Nasal cavity respiratory epithelium epithelial cell of viscerocranial mucosa (primary cell): ENCODE results near the gene LSG1. TPM values are rescaled to one million over a fixed set of nuclear protein-coding genes. Genes with fewer than 3 reads are reported as not detected.

Experiments
- total RNA-seq: library from RNA; depleted of rRNA; stranded (reverse); fragments of >200 nt; gene quantifications from 2 replicates; pipeline ENCODE4 v1.2.3, GENCODE V29; 2014

LSG1 gene
- total RNA-seq, result 59.4 and 61.5 TPM in 2 replicates

DNA sequence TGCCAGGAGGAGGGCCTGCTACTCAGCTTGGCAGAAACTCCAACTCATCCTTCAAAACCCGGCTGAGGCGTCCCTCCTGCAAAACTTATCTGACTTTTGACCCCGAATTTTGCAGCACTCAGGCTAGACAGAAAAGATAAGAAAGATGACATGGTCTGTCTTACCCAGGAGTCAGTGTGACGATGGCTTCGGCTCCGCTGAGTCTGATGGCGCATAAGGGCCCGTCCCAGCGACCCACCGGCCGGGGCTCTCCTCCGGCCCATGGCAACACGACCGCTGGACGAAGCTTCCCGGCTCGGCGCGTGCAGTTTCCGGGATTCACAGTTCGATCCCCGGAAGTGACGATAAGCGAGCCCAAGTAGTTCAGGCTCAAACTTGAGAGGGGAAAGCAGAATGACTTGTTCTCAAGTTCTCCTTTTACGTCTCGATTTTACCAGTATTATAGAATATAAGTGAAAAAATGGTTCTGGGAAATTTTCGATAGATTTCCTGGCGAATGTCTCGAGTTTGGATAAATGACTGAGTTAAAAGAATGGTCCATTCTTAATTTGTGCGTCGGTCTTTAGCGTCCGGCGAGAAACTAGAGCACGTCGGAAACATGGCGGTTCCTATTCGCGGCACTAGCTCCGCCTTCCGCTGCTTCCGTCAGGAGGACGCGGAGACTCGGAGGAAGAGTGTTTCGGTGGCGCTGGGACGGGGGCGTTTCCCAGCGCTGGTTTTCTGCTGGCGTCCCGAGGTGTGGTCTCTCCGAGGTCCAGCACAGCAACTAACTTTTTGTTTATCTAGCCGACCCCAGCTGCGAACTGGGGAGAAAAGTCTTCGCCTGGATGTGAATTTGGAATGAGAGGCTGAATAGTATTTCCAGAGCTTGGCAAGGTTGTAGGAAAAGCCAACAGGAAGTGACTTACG, at the start of gene LSG1:
Gene LSG1 (minus strand): TSS at position 292 of the 909 bp plus-strand sequence. CDS start 29 bp downstream, at position 263.

GRCh38 chr3:194685718-194686413, 13.9 kb upstream of the LSG1 start, which contains the start of gene FAM43A:
TSS of gene FAM43A (plus strand) at chr3:194685883. CDS start at chr3:194686827, 944 bp downstream.

GRCh38 chr3:194633349-194634004, 38.5 kb downstream of the LSG1 start, which contains the start of gene TMEM44:
TSS of gene TMEM44 (minus strand) at chr3:194633419. CDS start at chr3:194633215, 204 bp downstream.

Other genes with a start within 250 kb of the LSG1 start
- 201 and 268 TPM in 2 replicates for gene ATP13A3, start 185.2 kb downstream of the LSG1 start, total RNA-seq
- 8.2 and 13.6 TPM in 2 replicates for gene TMEM44, start 38.8 kb downstream of the LSG1 start, total RNA-seq
- gene FAM43A, start 13.7 kb upstream of the LSG1 start, total RNA-seq, result 2.4 and 7.3 TPM in 2 replicates